Panc1 (cell line): ENCODE data around the gene PRMT3. TPM values are rescaled to one million over a fixed set of nuclear protein-coding genes. Genes with fewer than 3 reads are reported as not detected.

Experiments
- ATAC-seq: fragments of 200-7000 bp; cut with Tn5 transposase; 2 replicates; pipeline ENCODE4 v1.9.1; 2020; ENCODE audit warnings: mild to moderate bottlenecking, moderate library complexity
- BruUV-seq: library from RNA; stranded (reverse); fragments of 400-500 nt; replicated peaks from 2 replicates; lab custom pipeline; 2021; lab: Mats Ljungman, UMichigan
- CTCF ChIA-PET: fragments of 300-600 bp; sonication (Branson Sonifier 250); formaldehyde crosslinking; loops from one replicate; lab custom pipeline; 2022; ENCODE audit warnings: antibody characterized with exemption; lab: Charles Lee
- POLR2A ChIA-PET: fragments of 300-600 bp; sonication (Branson Sonifier 250); formaldehyde crosslinking; loops from one replicate; lab custom pipeline; 2022; ENCODE audit warnings: antibody characterized with exemption; lab: Charles Lee
- DNase-seq: peaks from one replicate; pipeline ENCODE4 v3.0.0-alpha.2; 2010; ENCODE audit warnings: low read depth, low spot score
- H3K27ac ChIP-seq: 2 replicates; pipeline ENCODE4 v1.5.1; 2011; ENCODE audit warnings: mild to moderate bottlenecking, low read length, inconsistent platforms
- H3K27me3 ChIP-seq: fragments of 200-500 bp; sonication (Bioruptor generic); 2 replicates; pipeline ENCODE4 v1.6.0; 2014; ENCODE audit warnings: low read length, inconsistent platforms; ENCODE audit not compliant: control insufficient read depth, insufficient read depth
- H3K36me3 ChIP-seq: fragments of 200-500 bp; sonication (Bioruptor generic); 2 replicates; pipeline ENCODE4 v1.5.1; 2014; ENCODE audit warnings: inconsistent platforms, mild to moderate bottlenecking, low read length, moderate library complexity; ENCODE audit not compliant: control insufficient read depth, insufficient read depth
- H3K4me1 ChIP-seq: 2 replicates; pipeline ENCODE4 v1.5.1; 2011; ENCODE audit warnings: inconsistent platforms, mild to moderate bottlenecking, low read length, moderate library complexity; ENCODE audit not compliant: control insufficient read depth, insufficient read depth
- H3K4me3 ChIP-seq, 2 experiments: 2 replicates each; pipeline ENCODE4 v1.5.1; 2011 to 2012; ENCODE audit warnings: low read depth in 2 of 2, low read length in 2 of 2, mild to moderate bottlenecking in 2 of 2, inconsistent platforms in 1 of 2, moderate library complexity in 1 of 2
- H3K9me3 ChIP-seq: fragments of 200-500 bp; sonication (Bioruptor generic); 2 replicates; pipeline ENCODE4 v1.5.1; 2014; ENCODE audit warnings: low read depth, mild to moderate bottlenecking, inconsistent platforms, low read length, moderate library complexity; ENCODE audit not compliant: control insufficient read depth, insufficient read depth
- POLR2AphosphoS5 ChIP-seq: IDR thresholded peaks from 2 replicates; pipeline ENCODE4 v1.6.1; 2012; ENCODE audit warnings: mild to moderate bottlenecking, low read depth, low read length, moderate library complexity
- REST ChIP-seq, 2 experiments: IDR thresholded peaks; 2 replicates each; pipeline ENCODE4 v1.6.1; 2011 to 2012; ENCODE audit warnings: low read depth in 2 of 2, control low read depth in 1 of 2, low read length in 1 of 2, mild to moderate bottlenecking in 1 of 2, moderate library complexity in 1 of 2; ENCODE audit not compliant: insufficient read depth in 1 of 2
- SIN3A ChIP-seq: IDR thresholded peaks from 2 replicates; pipeline ENCODE4 v1.6.1; 2012; ENCODE audit warnings: low read depth, mild to moderate bottlenecking, low read length, moderate library complexity, borderline replicate concordance; ENCODE audit not compliant: insufficient read depth
- TCF7L2 ChIP-seq: IDR thresholded peaks from 2 replicates; pipeline ENCODE4 v1.6.1; 2011; ENCODE audit warnings: mild to moderate bottlenecking, low read depth, low read length, inconsistent platforms
- in situ Hi-C: cut with HindIII; loops from 2 replicates; pipeline ENCODE4 v1.10.0; 2016; ENCODE audit warnings: low sequenced_read_pairs, low pct_unique_long_range_greater_than_20kb
- intact Hi-C: fragments of 100-400 bp; cut with micrococcal nuclease; formaldehyde crosslinking; loops from one replicate; pipeline ENCODE4 v1.10.0; 2022; ENCODE audit not compliant: unreplicated experiment
- total RNA-seq: library from RNA; stranded (reverse); gene quantifications from one replicate; pipeline ENCODE4 v1.2.1, GENCODE V29; 2021; ENCODE audit not compliant: unreplicated experiment
- TF ChIP-seq, protein P1 (sequence below): fragments of 450-650 bp; IDR thresholded peaks from 2 replicates; pipeline ENCODE4 v1.5.1; 2017; ENCODE audit warnings: mild to moderate bottlenecking

The PRMT3 gene
- total RNA-seq, 1 experiment from 2014 or later, result 31.2 TPM

DNA sequence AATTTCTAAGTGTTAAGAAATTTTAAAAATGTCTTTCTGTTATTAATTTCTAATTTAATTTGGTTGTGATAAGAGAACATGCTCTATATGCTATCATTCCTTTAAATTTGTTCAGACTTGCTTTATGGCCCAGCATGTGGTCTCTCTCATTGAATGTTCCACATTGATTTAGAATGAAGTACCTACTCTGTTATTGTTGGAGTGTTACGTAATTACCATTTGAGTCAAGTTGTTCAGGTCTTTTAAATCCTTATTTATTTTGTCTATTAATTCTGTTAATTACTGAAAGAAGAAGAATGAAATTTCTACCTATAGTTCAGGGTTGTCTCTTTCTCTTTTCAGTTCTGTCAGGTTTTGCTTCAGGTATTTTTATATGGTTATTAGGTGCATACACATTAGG, 57.0 kb downstream of the PRMT3 start:
- no TSS peak for BruUV-seq
- H3K36me3 ChIP-seq, result no peaks in the 10 kb centered on the region; the same call in 1 of the 2 replicates
- TF ChIP-seq REST (IDR thresholded peaks at IDR 0.05; ENCODE audit: insufficient read depth in 1 of 2, low read depth in 2 of 2, low read length in 1 of 2) (no peak), POLR2AphosphoS5 (no peak), TCF7L2 (no peak), SIN3A (no peak)
- TF ChIP-seq, protein P1, sequence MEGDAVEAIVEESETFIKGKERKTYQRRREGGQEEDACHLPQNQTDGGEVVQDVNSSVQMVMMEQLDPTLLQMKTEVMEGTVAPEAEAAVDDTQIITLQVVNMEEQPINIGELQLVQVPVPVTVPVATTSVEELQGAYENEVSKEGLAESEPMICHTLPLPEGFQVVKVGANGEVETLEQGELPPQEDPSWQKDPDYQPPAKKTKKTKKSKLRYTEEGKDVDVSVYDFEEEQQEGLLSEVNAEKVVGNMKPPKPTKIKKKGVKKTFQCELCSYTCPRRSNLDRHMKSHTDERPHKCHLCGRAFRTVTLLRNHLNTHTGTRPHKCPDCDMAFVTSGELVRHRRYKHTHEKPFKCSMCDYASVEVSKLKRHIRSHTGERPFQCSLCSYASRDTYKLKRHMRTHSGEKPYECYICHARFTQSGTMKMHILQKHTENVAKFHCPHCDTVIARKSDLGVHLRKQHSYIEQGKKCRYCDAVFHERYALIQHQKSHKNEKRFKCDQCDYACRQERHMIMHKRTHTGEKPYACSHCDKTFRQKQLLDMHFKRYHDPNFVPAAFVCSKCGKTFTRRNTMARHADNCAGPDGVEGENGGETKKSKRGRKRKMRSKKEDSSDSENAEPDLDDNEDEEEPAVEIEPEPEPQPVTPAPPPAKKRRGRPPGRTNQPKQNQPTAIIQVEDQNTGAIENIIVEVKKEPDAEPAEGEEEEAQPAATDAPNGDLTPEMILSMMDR, result no peak
- ATAC-seq (no peak), DNase-seq (no peak)
- intact Hi-C loops (loop anchor here (10.0 kb wide), 1 partner anchor 50 kb away; no protein-coding TSS in a partner anchor), in situ Hi-C loops (no loop called here)
- H3K27me3 ChIP-seq, result no peaks in the 10 kb centered on the region
- H3K27ac ChIP-seq, result no peak overlapping the region
- H3K4me1 ChIP-seq, result no peaks in the 10 kb centered on the region
- no peaks in the 10 kb centered on the region for H3K9me3 ChIP-seq
- POLR2A ChIA-PET, result no interaction called here
- no peak overlapping the region for H3K4me3 ChIP-seq
- CTCF ChIA-PET, result interaction anchor here (0.8 kb wide), 1 partner anchor 20 kb away, joined by 4 read pairs; no protein-coding TSS in a partner anchor

DNA sequence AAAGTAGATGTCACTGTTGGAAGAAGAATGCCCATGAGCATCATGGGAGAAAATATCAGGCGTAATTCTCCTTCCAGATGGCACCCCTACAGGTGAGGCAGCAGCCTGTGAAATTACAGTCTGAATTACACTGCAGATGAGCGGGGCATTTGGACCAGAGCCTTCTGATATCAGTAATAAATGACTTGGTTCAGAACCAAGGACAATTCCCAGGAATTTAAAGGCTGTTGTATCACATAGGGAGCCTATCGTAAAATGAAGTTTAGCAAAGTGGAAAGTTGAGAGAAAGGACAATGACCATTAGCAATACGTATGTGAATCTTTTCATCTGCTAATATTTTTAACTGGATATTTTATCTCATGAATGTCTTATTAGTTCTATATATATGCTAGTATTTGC, 61.3 kb downstream of the PRMT3 start:
- DNase-seq (no peak), ATAC-seq (no peak)
- peaks cover 3% of the 10 kb centered on the region for H3K36me3 ChIP-seq
- H3K4me3 ChIP-seq, result no peak overlapping the region
- H3K9me3 ChIP-seq, result no peaks in the 10 kb centered on the region
- H3K27me3 ChIP-seq, result no peaks in the 10 kb centered on the region
- in situ Hi-C loops, result no loop called here
- intact Hi-C loops, result loop anchor here (10.0 kb wide), 1 partner anchor 54 kb away; no protein-coding TSS in a partner anchor
- ChIA-PET POLR2A (no interaction called here), CTCF (no interaction called here)
- no peaks in the 10 kb centered on the region for H3K4me1 ChIP-seq
- BruUV-seq, result no TSS peak
- H3K27ac ChIP-seq, result no peak overlapping the region
- TF ChIP-seq REST (IDR thresholded peaks at IDR 0.05; ENCODE audit: insufficient read depth in 1 of 2, low read depth in 2 of 2, low read length in 1 of 2), result peak in 1 of 2 experiments; percentile 59; a peak in 2 of 4 replicates
- no peak for TF ChIP-seq POLR2AphosphoS5
- no peak for TF ChIP-seq SIN3A
- TF ChIP-seq, protein P1, result no peak
